Activated naive CD4-positive, alpha-beta T cell treated with anti-CD3 and anti-CD28 coated beads for 36 hours (primary cell): Measurements from ENCODE around the gene ANAPC10. TPM values are rescaled to one million over a fixed set of nuclear protein-coding genes. Genes with fewer than 3 reads are reported as not detected.
A peak's percentile ranks its signal among the peaks of the same experiment; 100 is the strongest.
"Not testable (repeated sequence)": the region's sequence is repeated elsewhere in the genome, so short reads cannot be mapped to it uniquely, and the experiment has no call there.

Experiments used
- CTCF ChIA-PET: fragments of 350-600 bp; sonication (Branson Sonifier 250); formaldehyde crosslinking; loops from one replicate; lab custom pipeline; 2021; ENCODE audit warnings: antibody characterized with exemption; lab: Charles Lee
- DNase-seq: peaks from one replicate; pipeline ENCODE4 v3.0.0-alpha.2; 2020
- H3K27ac Mint-ChIP-seq: one replicate; pipeline ENCODE4 v1.8.0; 2021; ENCODE audit warnings: mild to moderate bottlenecking, mixed read lengths
- H3K27me3 Mint-ChIP-seq: one replicate; pipeline ENCODE4 v1.8.0; 2021; ENCODE audit warnings: low read depth, mixed read lengths
- H3K36me3 Mint-ChIP-seq: one replicate; pipeline ENCODE4 v1.8.0; 2021; ENCODE audit warnings: low read depth, mixed read lengths
- H3K4me1 Mint-ChIP-seq: one replicate; pipeline ENCODE4 v1.8.0; 2021; ENCODE audit warnings: low read depth, mixed read lengths
- H3K4me3 Mint-ChIP-seq: one replicate; pipeline ENCODE4 v1.8.0; 2021; ENCODE audit warnings: mild to moderate bottlenecking, moderate library complexity, mixed read lengths
- H3K9me3 Mint-ChIP-seq: one replicate; pipeline ENCODE4 v1.8.0; 2021; ENCODE audit warnings: mixed read lengths
- intact Hi-C: fragments of 100-400 bp; cut with micrococcal nuclease; formaldehyde crosslinking; loops from one replicate; pipeline ENCODE4 v1.15.1; 2023
- total RNA-seq, 2 experiments: library from RNA; stranded (reverse); gene quantifications; one replicate each; pipeline ENCODE4 v1.2.3, GENCODE V29; 2021

Gene ANAPC10
- 10 to 100 TPM; 23.5 to 26.5 TPM for total RNA-seq

- peak within 1 kb of the TSS; percentile 92 for H3K4me3 Mint-ChIP-seq
- CTCF ChIA-PET = interaction anchor here (2.2 kb wide), 1 partner anchor 520 kb away, joined by 6 read pairs; no protein-coding TSS in a partner anchor
- peak within 1 kb of the TSS; percentile 97 for H3K27ac Mint-ChIP-seq
- H3K4me1 Mint-ChIP-seq = peaks cover 23% of the 10 kb centered on the region
- no peaks in the 10 kb centered on the region for H3K27me3 Mint-ChIP-seq
- intact Hi-C loops = loop anchor here (1.0 to 5.0 kb wide), 13 partner anchors 28 to 1916 kb away; partner anchors contain the start of genes HHIP, MMAA, OTUD4 and SMAD1
- peak; percentile 97 for DNase-seq
- H3K36me3 Mint-ChIP-seq = peaks cover 37% of the 10 kb centered on the region
- H3K9me3 Mint-ChIP-seq = peaks cover 8% of the 10 kb centered on the region
Measured at GRCh38 chr4:145097821-145098674, at the start of gene ANAPC10, which contains the start of gene ABCE1. TSS of gene ANAPC10 (minus strand) at chr4:145098196. CDS start at chr4:145096099, 2,097 bp downstream. TSS of gene ABCE1 (plus strand) at chr4:145098311. CDS start at chr4:145104413, 6,102 bp downstream.

GRCh38 chr4:145136219-145136618, 38.2 kb upstream of the ANAPC10 start:
- CTCF ChIA-PET = not testable (repeated sequence)
- H3K27ac Mint-ChIP-seq = peak overlapping the region; percentile 53

GRCh38 chr4:145132511-145133098, 34.6 kb upstream of the ANAPC10 start:
- H3K27me3 Mint-ChIP-seq = no peaks in the 10 kb centered on the region
- no peak overlapping the region for H3K4me3 Mint-ChIP-seq
- peaks cover 45% of the 10 kb centered on the region for H3K4me1 Mint-ChIP-seq
- peaks cover 38% of the 10 kb centered on the region for H3K36me3 Mint-ChIP-seq
- intact Hi-C loops = no loop called here
- H3K27ac Mint-ChIP-seq = peak overlapping the region; percentile 81
- no peaks in the 10 kb centered on the region for H3K9me3 Mint-ChIP-seq
- CTCF ChIA-PET = interaction anchor here (1.4 to 1.5 kb wide), 2 partner anchors 30 to 45 kb away, joined by 3 to 4 read pairs; no protein-coding TSS in a partner anchor
- peak; percentile 14 for DNase-seq

More at GRCh38 chr4:145136219-145136618, 38.2 kb upstream of the ANAPC10 start:
- Mint-ChIP-seq H3K36me3 (peaks cover 52% of the 10 kb centered on the region), H3K4me1 (peaks cover 36% of the 10 kb centered on the region)
- H3K27me3 Mint-ChIP-seq, H3K9me3 Mint-ChIP-seq, H3K4me3 Mint-ChIP-seq, intact Hi-C loops, DNase-seq: not testable (repeated sequence)

GRCh38 chr4:145131848-145132247, 33.9 kb upstream of the ANAPC10 start:
- Mint-ChIP-seq H3K36me3 (peaks cover 36% of the 10 kb centered on the region), H3K4me3 (no peak overlapping the region), H3K4me1 (peaks cover 44% of the 10 kb centered on the region), H3K9me3 (no peaks in the 10 kb centered on the region), H3K27ac (no peak overlapping the region), H3K27me3 (no peaks in the 10 kb centered on the region)
- DNase-seq = no peak
- CTCF ChIA-PET = interaction anchor here (1.4 kb wide), 1 partner anchor 30 kb away, joined by 3 read pairs; no protein-coding TSS in a partner anchor
- intact Hi-C loops = no loop called here

GRCh38 chr4:145130788-145131399, 32.9 kb upstream of the ANAPC10 start:
- Mint-ChIP-seq H3K27me3 (no peaks in the 10 kb centered on the region), H3K9me3 (no peaks in the 10 kb centered on the region), H3K36me3 (peaks cover 41% of the 10 kb centered on the region), H3K4me1 (peaks cover 50% of the 10 kb centered on the region), H3K4me3 (no peak overlapping the region), H3K27ac (peak overlapping the region; percentile 65)
- DNase-seq = no peak
- intact Hi-C loops = no loop called here
- CTCF ChIA-PET = interaction anchor here (1.4 kb wide), 1 partner anchor 31 kb away, joined by 3 read pairs; no protein-coding TSS in a partner anchor

- DNase-seq = no peak
- Mint-ChIP-seq H3K9me3 (no peaks in the 10 kb centered on the region), H3K4me1 (peaks cover 49% of the 10 kb centered on the region), H3K27ac (peak overlapping the region; percentile 65), H3K36me3 (peaks cover 41% of the 10 kb centered on the region), H3K4me3 (no peak overlapping the region), H3K27me3 (no peaks in the 10 kb centered on the region)
- CTCF ChIA-PET = no interaction called here
- intact Hi-C loops = no loop called here
Measured at GRCh38 chr4:145130130-145130529, 32.1 kb upstream of the ANAPC10 start.

- Mint-ChIP-seq H3K4me3 (no peak overlapping the region), H3K36me3 (peaks cover 37% of the 10 kb centered on the region), H3K4me1 (peaks cover 25% of the 10 kb centered on the region), H3K27me3 (no peaks in the 10 kb centered on the region), H3K27ac (peak overlapping the region; percentile 63), H3K9me3 (no peaks in the 10 kb centered on the region)
- CTCF ChIA-PET = interaction anchor here (1.1 kb wide), 2 partner anchors 9 to 14 kb away, joined by 3 to 4 read pairs; no protein-coding TSS in a partner anchor
- DNase-seq = no peak
- intact Hi-C loops = no loop called here
Measured at GRCh38 chr4:145125396-145125795, 27.4 kb upstream of the ANAPC10 start.

GRCh38 chr4:145108128-145108527, 10.1 kb upstream of the ANAPC10 start:
- H3K4me1 Mint-ChIP-seq = peaks cover 20% of the 10 kb centered on the region
- H3K36me3 Mint-ChIP-seq = peaks cover 36% of the 10 kb centered on the region
- DNase-seq = no peak
- no peaks in the 10 kb centered on the region for H3K27me3 Mint-ChIP-seq
- no peak overlapping the region for H3K4me3 Mint-ChIP-seq
- H3K27ac Mint-ChIP-seq = no peak overlapping the region
- intact Hi-C loops = no loop called here
- no peaks in the 10 kb centered on the region for H3K9me3 Mint-ChIP-seq
- CTCF ChIA-PET = no interaction called here

- Mint-ChIP-seq H3K4me1 (peaks cover 13% of the 10 kb centered on the region), H3K9me3 (no peaks in the 10 kb centered on the region), H3K36me3 (peaks cover 27% of the 10 kb centered on the region), H3K4me3 (no peak overlapping the region), H3K27ac (no peak overlapping the region), H3K27me3 (no peaks in the 10 kb centered on the region)
- CTCF ChIA-PET = no interaction called here
- no peak for DNase-seq
- intact Hi-C loops = no loop called here
Measured at GRCh38 chr4:145107126-145107525, 9.1 kb upstream of the ANAPC10 start.

- no peaks in the 10 kb centered on the region for H3K9me3 Mint-ChIP-seq
- H3K4me1 Mint-ChIP-seq = peaks cover 18% of the 10 kb centered on the region
- H3K36me3 Mint-ChIP-seq = peaks cover 28% of the 10 kb centered on the region
- CTCF ChIA-PET = no interaction called here
- no peak for DNase-seq
- H3K4me3 Mint-ChIP-seq = no peak overlapping the region
- no peak overlapping the region for H3K27ac Mint-ChIP-seq
- H3K27me3 Mint-ChIP-seq = no peaks in the 10 kb centered on the region
- intact Hi-C loops = no loop called here
Measured at GRCh38 chr4:145103496-145103895, 5.5 kb upstream of the ANAPC10 start.

GRCh38 chr4:145102619-145103018, 4.6 kb upstream of the ANAPC10 start:
- H3K27me3 Mint-ChIP-seq = no peaks in the 10 kb centered on the region
- H3K27ac Mint-ChIP-seq = no peak overlapping the region
- H3K9me3 Mint-ChIP-seq = no peaks in the 10 kb centered on the region
- CTCF ChIA-PET = no interaction called here
- DNase-seq = no peak
- H3K4me3 Mint-ChIP-seq = no peak overlapping the region
- intact Hi-C loops = no loop called here
- peaks cover 27% of the 10 kb centered on the region for H3K36me3 Mint-ChIP-seq
- H3K4me1 Mint-ChIP-seq = peaks cover 18% of the 10 kb centered on the region

GRCh38 chr4:145101091-145101490, 3.1 kb upstream of the ANAPC10 start:
- Mint-ChIP-seq H3K36me3 (peaks cover 19% of the 10 kb centered on the region), H3K9me3 (no peaks in the 10 kb centered on the region), H3K4me1 (peaks cover 20% of the 10 kb centered on the region), H3K27me3 (no peaks in the 10 kb centered on the region), H3K27ac (no peak overlapping the region), H3K4me3 (no peak overlapping the region)
- CTCF ChIA-PET = interaction anchor here (0.9 kb wide), 1 partner anchor 40 kb away, joined by 3 read pairs; no protein-coding TSS in a partner anchor
- DNase-seq = no peak
- intact Hi-C loops = no loop called here
